Vagina (tissue), 2 donors: Measurements from ENCODE around the gene PCDHB10.
"Not testable (repeated sequence)": the region's sequence is repeated elsewhere in the genome, so short reads cannot be mapped to it uniquely, and the experiment has no call there.

ENCODE experiments used
- POLR2A ChIP-seq, 2 donors: fragments of 450-650 bp; IDR thresholded peaks; one replicate each; pipeline ENCODE4 v1.6.1; 2017; ENCODE audit warnings: antibody characterized with exemption in 2 of 2, mild to moderate bottlenecking in 2 of 2, moderate library complexity in 2 of 2
- POLR2AphosphoS5 ChIP-seq, 2 donors: sonication (generic); formaldehyde crosslinking; IDR thresholded peaks; one replicate each; pipeline ENCODE4 v1.9.0; 2017; ENCODE audit warnings: antibody characterized with exemption in 2 of 2, mild to moderate bottlenecking in 2 of 2, low read depth in 1 of 2; ENCODE audit not compliant: insufficient read depth in 1 of 2
- TF ChIP-seq, protein P1 (sequence below), 3 experiments: fragments of 450-650 bp in 2 of 3; fragments of 200-600 bp in 1 of 3; sonication (generic) in 1 of 3; IDR thresholded peaks; one replicate each; pipeline ENCODE4 v1.5.1; 2017 to 2019; ENCODE audit warnings: antibody characterized with exemption in 3 of 3, mild to moderate bottlenecking in 2 of 3, moderate library complexity in 2 of 3

DNA sequence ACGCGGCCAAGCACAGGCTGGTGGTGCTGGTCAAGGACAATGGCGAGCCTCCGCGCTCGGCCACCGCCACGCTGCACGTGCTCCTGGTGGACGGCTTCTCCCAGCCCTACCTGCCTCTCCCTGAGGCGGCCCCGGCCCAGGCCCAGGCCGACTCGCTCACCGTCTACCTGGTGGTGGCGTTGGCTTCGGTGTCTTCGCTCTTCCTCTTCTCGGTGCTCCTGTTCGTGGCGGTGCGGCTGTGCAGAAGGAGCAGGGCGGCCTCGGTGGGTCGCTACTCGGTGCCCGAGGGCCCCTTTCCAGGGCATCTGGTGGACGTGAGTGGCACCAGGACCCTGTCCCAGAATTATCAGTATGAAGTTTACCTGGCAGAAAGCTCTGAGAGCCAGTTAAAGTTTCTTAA is 34.3 kb upstream of the PCDHB10 start:
- TF ChIP-seq, protein P1, sequence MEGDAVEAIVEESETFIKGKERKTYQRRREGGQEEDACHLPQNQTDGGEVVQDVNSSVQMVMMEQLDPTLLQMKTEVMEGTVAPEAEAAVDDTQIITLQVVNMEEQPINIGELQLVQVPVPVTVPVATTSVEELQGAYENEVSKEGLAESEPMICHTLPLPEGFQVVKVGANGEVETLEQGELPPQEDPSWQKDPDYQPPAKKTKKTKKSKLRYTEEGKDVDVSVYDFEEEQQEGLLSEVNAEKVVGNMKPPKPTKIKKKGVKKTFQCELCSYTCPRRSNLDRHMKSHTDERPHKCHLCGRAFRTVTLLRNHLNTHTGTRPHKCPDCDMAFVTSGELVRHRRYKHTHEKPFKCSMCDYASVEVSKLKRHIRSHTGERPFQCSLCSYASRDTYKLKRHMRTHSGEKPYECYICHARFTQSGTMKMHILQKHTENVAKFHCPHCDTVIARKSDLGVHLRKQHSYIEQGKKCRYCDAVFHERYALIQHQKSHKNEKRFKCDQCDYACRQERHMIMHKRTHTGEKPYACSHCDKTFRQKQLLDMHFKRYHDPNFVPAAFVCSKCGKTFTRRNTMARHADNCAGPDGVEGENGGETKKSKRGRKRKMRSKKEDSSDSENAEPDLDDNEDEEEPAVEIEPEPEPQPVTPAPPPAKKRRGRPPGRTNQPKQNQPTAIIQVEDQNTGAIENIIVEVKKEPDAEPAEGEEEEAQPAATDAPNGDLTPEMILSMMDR (IDR thresholded peaks at IDR 0.05) = not testable (repeated sequence)
- TF ChIP-seq POLR2A (IDR thresholded peaks at IDR 0.05); POLR2AphosphoS5 (IDR thresholded peaks at IDR 0.05; ENCODE audit: insufficient read depth in 1 of 2, low read depth in 1 of 2): not testable (repeated sequence)
